HEK293T (cell line): ENCODE results near the gene THRB.
A peak's percentile ranks its signal among the peaks of the same experiment; 100 is the strongest.

Experiments used
- CTCF ChIA-PET: fragments of 350-600 bp; formaldehyde crosslinking; extraction: SDS; loops from one replicate; lab custom pipeline; 2021; ENCODE audit warnings: antibody characterized with exemption, inconsistent platforms; lab: Yijun Ruan, JAX
- POLR2A ChIA-PET: fragments of 350-600 bp; formaldehyde crosslinking; extraction: SDS; loops from one replicate; lab custom pipeline; 2020; ENCODE audit warnings: antibody characterized with exemption, inconsistent platforms; lab: Yijun Ruan, JAX
- DNase-seq: peaks from one replicate; pipeline ENCODE4 v3.0.0; 2012; ENCODE audit warnings: mixed read lengths; ENCODE audit errors: extremely low spot score
- ARNT ChIP-seq: fragments of 450-650 bp; IDR thresholded peaks from 2 replicates; pipeline ENCODE4 v1.6.1; 2017; ENCODE audit warnings: mild to moderate bottlenecking
- BHLHE40 ChIP-seq: fragments of 450-650 bp; IDR thresholded peaks from 2 replicates; pipeline ENCODE4 v1.6.1; 2016; ENCODE audit warnings: mild to moderate bottlenecking, moderate library complexity, borderline replicate concordance
- CTBP1 ChIP-seq: fragments of 450-650 bp; IDR thresholded peaks from 2 replicates; pipeline ENCODE4 v1.6.1; 2016; ENCODE audit warnings: borderline replicate concordance
- ELF4 ChIP-seq: fragments of 450-650 bp; IDR thresholded peaks from 2 replicates; pipeline ENCODE4 v1.6.1; 2017; ENCODE audit warnings: antibody characterized with exemption
- FOXA1 ChIP-seq: fragments of 450-650 bp; IDR thresholded peaks from 2 replicates; pipeline ENCODE4 v1.6.1; 2016; ENCODE audit warnings: mild to moderate bottlenecking
- FOXK2 ChIP-seq: fragments of 450-650 bp; IDR thresholded peaks from 2 replicates; pipeline ENCODE4 v1.6.1; 2016; ENCODE audit warnings: mild to moderate bottlenecking
- FOXM1 ChIP-seq: fragments of 450-650 bp; IDR thresholded peaks from 2 replicates; pipeline ENCODE4 v1.6.1; 2017; ENCODE audit warnings: mild to moderate bottlenecking, borderline replicate concordance
- HDGF ChIP-seq: fragments of 450-650 bp; IDR thresholded peaks from 2 replicates; pipeline ENCODE4 v1.6.1; 2017; ENCODE audit warnings: antibody characterized with exemption, borderline replicate concordance
- L3MBTL2 ChIP-seq: fragments of 450-650 bp; conservative IDR thresholded peaks from 2 replicates; pipeline ENCODE4 v1.6.1; 2016; ENCODE audit warnings: mild to moderate bottlenecking
- LEF1 ChIP-seq: fragments of 450-650 bp; IDR thresholded peaks from 2 replicates; pipeline ENCODE4 v1.6.1; 2017; ENCODE audit warnings: mild to moderate bottlenecking, borderline replicate concordance
- NFRKB ChIP-seq: fragments of 450-650 bp; IDR thresholded peaks from 2 replicates; pipeline ENCODE4 v1.6.1; 2016; ENCODE audit warnings: mild to moderate bottlenecking, moderate library complexity
- PKNOX1 ChIP-seq: fragments of 450-650 bp; IDR thresholded peaks from 2 replicates; pipeline ENCODE4 v1.6.1; 2016
- SP1 ChIP-seq: fragments of 450-650 bp; IDR thresholded peaks from 2 replicates; pipeline ENCODE4 v1.6.1; 2017
- SUZ12 ChIP-seq: fragments of 450-650 bp; IDR thresholded peaks from 2 replicates; pipeline ENCODE4 v1.6.1; 2016; ENCODE audit warnings: mild to moderate bottlenecking
- TARDBP ChIP-seq: fragments of 450-650 bp; IDR thresholded peaks from 2 replicates; pipeline ENCODE4 v1.6.1; 2016
- ZNF384 ChIP-seq: fragments of 450-650 bp; IDR thresholded peaks from 2 replicates; pipeline ENCODE4 v1.6.1; 2016

THRB gene

GRCh38 chr3:24270204-24270691 lies 224.4 kb downstream of the THRB start:
- TF ChIP-seq SP1 (no peak), LEF1 (no peak), ELF4 (no peak), HDGF (no peak), PKNOX1 (no peak), L3MBTL2 (no peak), CTBP1 (no peak), FOXK2 (no peak)
- DNase-seq, result no peak
- ChIA-PET CTCF (no interaction called here), POLR2A (no interaction called here)

GRCh38 chr3:24264748-24265158 lies 229.9 kb downstream of the THRB start:
- peak; percentile 47 for DNase-seq
- POLR2A ChIA-PET, result no interaction called here
- CTCF ChIA-PET, result interaction anchor here (0.6 to 1.8 kb wide), 4 partner anchors 8 to 292 kb away, joined by 3 to 5 read pairs (median 4); no protein-coding TSS in a partner anchor
- TF ChIP-seq ZNF384 (peak; percentile 96), PKNOX1 (no peak)

DNA sequence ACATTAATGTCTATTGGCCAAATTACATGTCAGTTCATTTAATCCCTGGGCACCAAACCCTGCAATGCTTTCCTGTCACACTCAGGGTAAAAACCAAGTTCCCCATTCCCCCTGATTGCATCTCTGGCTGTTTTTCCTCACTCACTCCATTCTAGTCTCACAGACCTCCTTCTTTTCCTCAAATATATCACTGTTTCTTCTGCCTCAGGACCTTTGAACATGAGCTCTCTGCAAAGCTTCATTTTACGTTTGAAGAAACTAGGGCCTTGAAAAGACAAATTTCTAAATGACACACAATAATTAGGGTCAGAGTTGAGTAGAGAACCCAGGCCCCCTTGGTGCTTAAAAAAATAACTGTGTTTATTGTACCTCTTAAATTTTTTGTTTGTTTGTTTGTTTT lies 230.6 kb downstream of the THRB start:
- POLR2A ChIA-PET, result no interaction called here
- no peak for DNase-seq
- TF ChIP-seq SUZ12 (no peak), HDGF (no peak), BHLHE40 (no peak), SP1 (no peak), FOXK2 (no peak), NFRKB (no peak)
- CTCF ChIA-PET, result interaction anchor here (1.8 kb wide), 1 partner anchor 9 kb away, joined by 4 read pairs; no protein-coding TSS in a partner anchor

- DNase-seq, result no peak
- ChIA-PET CTCF (no interaction called here), POLR2A (no interaction called here)
- TF ChIP-seq ELF4, result no peak
- no peak for TF ChIP-seq CTBP1
- no peak for TF ChIP-seq BHLHE40
- no peak for TF ChIP-seq HDGF
- no peak for TF ChIP-seq NFRKB
- no peak for TF ChIP-seq FOXK2
- TF ChIP-seq FOXA1, result no peak
Observed at GRCh38 chr3:24263069-24263668, 231.5 kb downstream of the THRB start.

GRCh38 chr3:24261521-24261920 lies 233.1 kb downstream of the THRB start:
- no peak for TF ChIP-seq HDGF
- TF ChIP-seq ELF4, result no peak
- TF ChIP-seq LEF1, result no peak
- no peak for TF ChIP-seq TARDBP
- no peak for TF ChIP-seq ARNT
- TF ChIP-seq L3MBTL2, result no peak
- no peak for TF ChIP-seq PKNOX1
- TF ChIP-seq FOXK2, result no peak
- no peak for TF ChIP-seq SP1
- TF ChIP-seq ZNF384, result no peak
- TF ChIP-seq FOXM1, result no peak
- no peak for TF ChIP-seq SUZ12
- POLR2A ChIA-PET, result no interaction called here
- CTCF ChIA-PET, result no interaction called here
- no peak for DNase-seq

- POLR2A ChIA-PET, result no interaction called here
- no peak for DNase-seq
- TF ChIP-seq CTBP1 (no peak), BHLHE40 (no peak), ARNT (no peak), L3MBTL2 (no peak)
- CTCF ChIA-PET, result interaction anchor here (0.7 kb wide), 1 partner anchor 237 kb away, joined by 3 read pairs; no protein-coding TSS in a partner anchor
Observed at GRCh38 chr3:24259901-24260512, 234.6 kb downstream of the THRB start.
